ENCODE measurements around the gene TCN1.

- TF ChIP-seq EZH2 (IDR thresholded peaks at IDR 0.05; ENCODE audit: borderline replicate concordance, low read depth, low read length, severe bottlenecking) (no peak), CTCF (IDR thresholded peaks at IDR 0.05; ENCODE audit: borderline replicate concordance, extremely low read depth, low read length, poor library complexity, severe bottlenecking) (no peak)
These were observed 52.3 kb downstream of the TCN1 start for GRCh38 chr11:59814021-59814420.

All from DND-41 (cell line).